NCI-H748 treated with DMSO at 0.1 percent for 48 hours (cell line): ENCODE data around the gene ING3.

Source experiments
- DNase-seq: peaks from one replicate; lab custom pipeline; 2025; lab: John Stamatoyannopoulos, UW

Gene ING3

DNA sequence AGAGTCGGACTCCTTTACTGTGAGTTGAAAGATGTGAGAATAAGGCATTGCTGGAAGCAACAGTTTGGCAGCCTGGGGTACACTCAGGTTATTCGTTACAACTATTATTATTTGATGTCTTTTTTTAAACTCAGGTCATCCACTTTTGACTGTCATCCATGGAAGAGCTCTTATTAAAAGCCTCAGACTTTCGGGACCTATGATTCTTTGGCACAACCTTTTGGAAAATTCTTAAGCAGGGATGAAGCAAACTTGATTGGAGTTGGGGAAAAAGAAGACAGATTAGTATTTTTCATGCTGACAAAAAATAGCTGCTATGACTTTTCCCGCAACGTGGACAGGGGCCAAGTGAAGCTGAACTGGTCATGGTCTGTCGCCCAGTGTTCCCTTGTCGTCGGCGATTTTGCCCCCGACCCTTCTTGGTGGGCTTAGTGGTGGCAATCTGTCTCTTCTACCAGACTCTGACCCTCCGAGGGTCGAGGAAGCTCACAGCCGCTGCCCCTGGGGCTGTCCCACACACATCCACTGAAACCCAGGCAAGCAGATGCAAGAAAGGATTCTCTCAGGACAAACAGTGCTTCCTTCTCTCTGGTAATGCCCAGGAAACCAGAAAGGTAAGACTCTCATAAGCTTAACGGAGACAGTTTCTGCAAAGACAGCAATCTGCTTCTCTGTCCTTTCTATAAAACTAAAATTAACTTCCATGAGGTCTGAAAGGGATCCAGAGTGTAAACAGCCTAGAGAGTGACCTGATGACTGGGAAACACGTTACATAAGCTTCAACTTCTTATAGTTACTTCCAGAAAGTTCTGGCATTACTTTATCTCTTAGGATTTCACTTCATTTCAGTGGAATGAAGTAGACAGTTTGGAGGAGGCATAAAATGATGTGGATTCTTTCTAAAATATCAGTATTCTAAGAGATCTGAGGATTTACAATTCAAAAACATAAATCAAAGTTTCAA is 39.0 kb downstream of the ING3 start:
- DNase-seq, result no peak

DNA sequence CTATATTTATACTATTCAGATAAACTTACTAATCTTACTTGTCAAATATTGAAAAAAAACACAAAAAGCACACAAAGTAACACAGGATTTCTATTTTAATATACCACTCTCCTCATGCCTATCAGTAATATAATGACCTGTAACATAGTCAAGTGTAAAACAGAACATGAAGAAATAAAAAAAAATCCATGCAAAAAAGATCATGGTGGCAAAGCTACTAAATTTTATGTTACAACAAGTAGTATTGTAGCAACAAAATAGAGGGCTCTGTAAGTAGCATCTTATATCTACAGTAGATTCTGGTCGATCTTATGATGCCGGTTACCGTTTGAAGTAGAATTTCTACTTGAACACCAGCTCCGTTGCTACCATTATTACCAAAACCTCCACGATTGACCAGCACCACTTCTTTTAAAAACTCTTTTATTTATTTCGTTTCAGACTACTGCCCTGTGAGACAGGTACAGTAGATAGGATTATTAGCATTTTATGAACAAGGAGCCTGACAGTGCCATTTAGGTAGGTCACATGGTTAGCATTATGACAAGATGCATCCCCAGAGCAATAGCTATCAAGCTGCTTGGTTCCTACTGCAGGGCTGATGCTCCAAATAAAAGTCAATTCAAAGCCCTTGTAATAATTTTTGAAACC is 40.0 kb downstream of the ING3 start:
- DNase-seq, result no peak

DNA sequence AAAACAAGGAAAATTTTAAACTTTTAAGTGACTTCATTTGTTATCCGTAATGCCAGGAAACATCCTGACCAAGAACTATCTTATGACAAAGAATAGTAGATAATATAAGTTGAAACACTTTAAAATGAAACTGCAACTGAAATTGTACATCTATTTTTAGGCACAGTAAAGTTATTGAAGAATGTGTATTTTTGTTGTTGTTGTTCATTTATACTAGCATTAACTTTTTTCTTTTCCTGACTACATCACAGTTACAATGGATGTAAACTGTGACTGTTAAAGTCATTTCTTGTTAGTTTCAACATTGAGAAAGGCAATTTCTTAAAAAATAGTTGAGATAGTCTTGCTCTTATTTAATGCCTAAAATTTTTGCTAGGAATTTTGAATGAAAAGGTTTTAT is 40.6 kb downstream of the ING3 start:
- DNase-seq, result no peak

DNA sequence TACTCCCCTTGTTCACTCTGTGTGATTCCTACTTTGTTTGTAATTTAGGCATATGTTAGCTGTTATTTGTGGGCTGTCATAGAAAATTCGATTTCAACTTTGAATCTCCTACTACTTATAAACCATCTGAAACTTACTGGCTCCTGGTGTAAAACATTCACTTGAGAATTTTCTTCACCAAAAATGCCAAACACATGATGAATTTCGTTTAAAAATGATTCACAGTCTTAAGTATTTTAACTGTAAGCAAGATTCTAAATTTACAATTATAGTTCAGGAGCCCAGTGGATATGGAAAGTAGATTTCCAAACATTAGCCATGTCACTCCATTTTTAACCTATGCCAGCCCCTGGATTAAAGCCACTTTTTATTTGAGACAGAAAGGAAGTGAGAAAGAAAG is 41.0 kb downstream of the ING3 start:
- DNase-seq, result no peak

DNA sequence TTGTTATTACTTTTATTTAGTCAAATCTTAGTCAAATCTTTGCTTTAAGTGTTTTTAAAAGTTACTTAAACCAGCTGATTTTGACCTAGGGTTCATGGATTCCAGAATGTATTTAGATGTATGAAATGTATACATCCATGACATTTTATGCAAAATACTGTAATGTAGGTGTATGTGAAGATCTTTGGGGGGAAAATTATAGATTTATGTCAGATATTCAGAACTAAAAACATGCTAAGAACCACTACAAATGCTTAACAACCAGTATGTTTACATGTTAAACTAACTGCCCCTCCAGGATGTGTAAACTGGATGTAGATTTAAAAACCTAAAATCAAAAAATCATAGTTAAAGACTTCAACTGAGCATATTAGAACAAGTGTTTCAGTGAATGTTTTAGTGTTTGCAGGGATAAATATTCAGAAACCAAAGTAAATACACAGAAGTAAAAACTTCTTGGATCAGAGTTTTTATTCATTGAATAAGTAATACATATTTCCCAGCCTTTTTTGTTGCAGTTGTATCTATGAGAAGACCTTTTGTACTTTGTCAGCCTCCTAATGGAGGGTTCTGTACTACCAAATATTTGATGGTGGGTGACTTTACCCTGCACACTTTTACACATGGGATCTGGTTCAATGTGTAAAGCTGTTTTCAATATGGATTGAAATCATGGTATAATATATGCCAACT is 41.8 kb downstream of the ING3 start:
- no peak for DNase-seq

DNA sequence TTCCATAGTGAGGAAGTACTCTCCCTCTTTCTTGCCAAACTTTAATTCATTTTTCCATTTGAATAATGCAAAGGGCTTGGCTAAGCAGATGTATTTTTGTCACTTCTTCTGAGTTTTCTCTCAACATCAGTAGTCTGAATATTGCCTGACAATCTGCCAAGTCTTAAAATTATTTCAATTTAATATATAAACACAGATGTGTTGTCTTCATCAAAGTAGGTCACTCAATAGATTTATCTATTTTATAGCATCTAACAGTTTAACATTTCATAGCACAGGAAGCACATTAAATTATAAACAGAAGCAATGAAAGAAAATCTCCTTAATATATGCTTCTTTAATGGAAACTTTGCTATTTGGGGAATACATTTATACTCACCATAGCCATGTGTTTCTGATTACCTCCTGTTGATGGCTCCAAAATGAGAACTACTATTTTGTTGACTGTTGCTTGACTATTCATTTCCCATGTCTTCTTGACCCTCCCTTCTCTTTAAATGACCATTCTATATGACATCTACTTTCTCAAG is 42.5 kb downstream of the ING3 start:
- no peak for DNase-seq

DNA sequence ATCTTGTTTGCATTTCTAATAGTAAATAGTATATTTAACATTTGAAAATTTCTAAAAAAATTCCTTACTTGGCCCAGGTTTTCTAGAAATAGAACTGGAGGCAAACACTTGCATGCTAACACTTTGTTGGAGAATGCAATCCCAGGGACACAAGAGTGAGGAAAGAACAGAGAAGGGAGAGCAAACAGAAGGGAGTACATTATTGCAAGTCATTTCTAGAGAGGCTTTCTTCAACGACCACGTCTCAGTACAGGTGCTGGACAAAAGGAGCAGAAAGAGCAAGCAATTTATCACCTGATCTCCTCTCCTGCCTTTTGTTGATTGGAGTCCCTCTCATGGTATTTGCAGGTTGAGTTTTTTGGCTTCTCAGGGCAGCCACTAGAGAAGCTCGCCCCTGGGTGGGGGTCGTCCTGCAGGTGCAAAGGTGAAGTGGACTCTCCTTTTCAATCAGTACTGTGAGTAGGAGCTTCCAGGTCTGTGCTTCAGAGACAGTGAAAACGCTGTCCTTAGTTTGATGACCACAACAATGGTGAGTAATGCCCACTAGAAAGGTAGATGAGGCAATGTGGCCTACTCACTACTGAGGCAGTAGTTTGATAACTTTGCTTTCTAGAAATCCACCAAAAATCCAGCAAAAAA is 43.1 kb downstream of the ING3 start:
- no peak for DNase-seq

DNA sequence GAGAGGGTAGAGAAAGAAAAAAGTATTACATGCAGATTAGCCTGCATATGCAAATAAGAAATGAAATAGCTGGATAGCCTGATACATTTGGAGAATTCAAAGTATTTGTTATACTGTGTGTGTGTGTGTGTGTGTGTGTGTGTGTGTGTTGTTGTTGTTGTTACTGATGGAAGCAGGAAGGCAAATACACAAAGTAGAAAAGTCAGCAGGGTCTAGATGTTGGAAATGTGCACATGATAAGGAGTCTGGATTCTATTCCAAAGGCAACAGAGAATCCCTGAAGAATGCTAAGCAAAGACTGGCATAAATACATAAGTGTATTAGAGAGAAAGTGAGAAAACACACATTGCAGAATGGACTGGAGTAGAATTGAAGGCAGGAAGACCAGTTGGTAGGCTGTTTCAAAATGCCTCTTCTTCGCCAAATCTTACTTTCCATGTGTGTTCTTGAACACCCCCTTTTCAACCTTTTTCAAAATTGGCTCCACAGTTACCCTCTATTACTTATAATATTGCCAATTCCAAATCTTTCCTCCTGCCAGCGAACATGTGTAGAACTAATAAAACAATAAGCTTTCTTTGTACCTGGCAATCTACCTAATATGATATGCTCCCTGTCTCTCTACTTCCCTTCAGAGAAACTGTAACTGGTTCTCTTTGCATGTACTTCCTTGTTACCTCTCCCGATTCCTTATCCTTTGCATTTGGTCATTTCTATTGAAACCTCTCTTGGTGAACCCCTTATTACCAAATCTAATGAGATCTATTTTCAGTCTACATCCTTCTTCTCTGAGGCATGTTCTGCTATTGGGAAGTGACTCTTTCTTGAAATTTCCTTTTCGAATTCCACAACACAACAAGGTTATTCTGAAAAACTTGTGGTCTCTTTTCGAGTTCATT is 44.2 kb downstream of the ING3 start:
- DNase-seq, result no peak

DNA sequence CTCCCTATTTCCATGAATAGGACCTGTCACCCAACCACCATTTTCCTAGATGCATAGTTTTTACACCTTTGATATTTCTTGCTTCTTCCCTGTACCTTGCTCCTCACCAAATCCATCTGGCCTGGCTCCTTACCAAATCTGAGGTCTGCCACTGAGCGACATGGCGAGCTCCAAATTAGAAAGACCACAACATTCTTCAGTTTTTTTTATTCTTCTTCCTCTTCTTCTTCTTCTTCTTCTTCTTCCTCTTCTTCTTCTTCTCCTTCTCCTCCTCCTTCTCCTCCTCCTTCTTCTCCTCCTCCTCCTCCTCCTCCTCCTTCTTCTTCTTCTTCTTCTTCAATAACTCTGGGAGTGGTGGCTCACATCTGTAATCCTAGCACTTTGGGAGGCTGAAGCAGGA is 45.1 kb downstream of the ING3 start:
- no peak for DNase-seq

DNA sequence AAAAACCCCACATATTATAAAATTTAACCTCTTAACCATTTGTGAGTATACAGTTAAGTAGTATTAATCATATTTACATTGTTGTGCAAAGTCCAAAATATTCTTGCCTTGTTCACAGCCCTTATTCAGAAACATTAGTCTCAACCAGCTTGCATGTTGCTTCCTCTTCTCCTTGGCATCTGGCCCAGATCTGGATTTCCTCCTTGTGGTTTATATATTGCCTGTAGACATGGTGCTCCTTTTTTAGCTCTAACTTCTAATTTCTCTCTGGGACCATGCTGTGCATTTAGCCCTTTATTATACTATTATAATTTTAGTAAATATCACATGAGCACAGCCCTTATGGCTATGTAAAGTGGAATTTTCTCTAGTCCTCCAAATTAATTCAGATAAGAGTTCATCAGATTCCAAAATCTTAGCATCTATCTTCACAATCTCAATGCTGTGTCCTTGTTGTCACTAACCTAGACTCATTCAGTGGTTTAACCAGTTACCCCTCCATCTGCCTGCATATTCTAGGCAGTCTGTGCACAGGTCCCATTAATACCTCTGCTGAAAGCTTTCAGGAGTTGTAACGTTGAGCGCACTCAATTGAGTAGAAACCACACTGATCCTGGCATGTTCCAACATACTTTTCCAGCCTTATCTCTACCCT is 45.9 kb downstream of the ING3 start:
- DNase-seq, result no peak

DNA sequence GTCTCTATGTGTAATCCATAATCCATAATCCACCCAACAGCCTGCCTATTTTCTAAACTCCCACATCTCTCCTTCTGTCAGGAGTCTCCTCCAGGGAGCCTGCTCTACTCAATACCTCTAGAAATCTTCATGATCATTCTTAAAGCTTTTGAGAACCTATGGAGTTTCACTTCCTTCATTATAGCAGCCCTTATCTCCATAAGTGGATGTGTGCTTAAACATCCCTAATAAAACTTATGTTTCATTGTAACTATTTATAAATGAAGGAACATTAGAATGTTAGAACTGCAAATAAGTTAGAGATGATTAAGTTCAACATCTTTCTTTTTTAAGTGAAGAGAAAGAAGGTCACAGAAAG is 46.4 kb downstream of the ING3 start:
- DNase-seq, result no peak

DNA sequence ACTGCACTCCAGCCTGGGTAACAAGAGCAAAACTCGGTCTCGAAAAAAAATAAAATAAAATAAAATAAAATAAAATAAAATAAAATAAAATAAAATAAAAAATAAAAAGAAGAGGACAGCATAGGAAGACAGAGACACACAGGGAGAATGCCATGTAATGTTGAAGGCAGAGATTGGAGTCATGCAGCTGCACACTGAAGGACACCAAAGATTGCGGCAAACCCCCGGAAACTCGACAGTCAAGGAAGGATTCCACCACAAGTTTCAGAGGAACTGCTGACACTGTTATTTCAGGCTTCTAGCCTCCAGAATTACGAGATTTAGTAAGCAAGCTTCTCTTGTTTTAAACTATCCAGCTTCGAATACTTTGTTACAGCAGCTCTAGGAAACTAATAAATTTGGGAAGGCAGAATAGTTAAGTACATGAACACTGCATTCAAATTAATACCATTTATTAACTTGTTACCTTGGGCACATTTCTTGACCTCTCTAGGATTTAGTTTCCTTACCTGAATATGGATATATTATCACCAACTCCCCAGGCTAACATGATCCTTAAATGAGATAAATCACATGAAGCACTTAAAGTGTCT is 47.4 kb downstream of the ING3 start:
- no peak for DNase-seq

DNA sequence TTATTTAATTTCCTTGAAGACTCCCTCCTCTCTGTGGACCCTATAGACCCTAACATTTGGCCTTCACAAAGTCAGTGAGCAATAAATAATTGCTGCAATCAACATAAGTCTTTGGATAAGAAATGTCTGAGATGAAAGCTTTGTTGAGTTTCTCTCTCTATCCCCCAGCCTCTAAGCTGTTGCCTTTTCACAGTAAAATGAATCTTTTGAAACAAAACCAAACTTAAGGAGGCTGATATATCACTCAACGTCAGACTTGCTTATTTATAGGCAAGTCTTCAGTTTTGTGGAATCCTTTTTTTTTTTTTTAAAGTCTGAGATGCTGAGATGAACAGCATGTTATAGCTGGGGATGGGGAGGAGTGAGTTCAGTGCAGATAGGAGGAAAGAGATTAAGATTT is 47.9 kb downstream of the ING3 start:
- DNase-seq, result no peak

DNA sequence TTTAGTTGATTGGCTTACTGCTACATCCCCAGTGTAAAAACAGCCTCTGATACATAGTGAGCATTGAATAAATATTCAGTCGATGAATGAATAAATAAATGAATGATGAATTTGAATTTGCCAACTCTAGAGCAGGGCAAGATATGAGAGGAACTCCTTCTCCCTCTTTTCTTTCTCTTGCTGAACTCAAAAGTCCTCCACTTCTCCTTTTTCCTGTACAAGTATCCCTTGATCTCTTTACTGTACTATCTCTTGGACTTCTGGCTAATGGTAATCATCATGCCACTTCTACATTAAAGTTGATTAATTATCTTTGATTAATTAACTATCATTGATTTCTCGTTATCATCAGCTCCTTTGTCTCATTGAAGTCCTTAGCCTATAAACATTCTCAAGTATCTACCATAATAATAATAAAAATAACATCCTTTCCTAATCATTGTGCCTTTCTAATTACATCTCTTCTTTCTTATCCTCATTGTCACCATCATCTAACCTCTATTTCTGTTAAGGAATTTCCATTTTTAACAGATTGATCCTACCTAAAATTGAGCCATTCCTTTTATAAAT is 48.5 kb downstream of the ING3 start:
- no peak for DNase-seq

DNA sequence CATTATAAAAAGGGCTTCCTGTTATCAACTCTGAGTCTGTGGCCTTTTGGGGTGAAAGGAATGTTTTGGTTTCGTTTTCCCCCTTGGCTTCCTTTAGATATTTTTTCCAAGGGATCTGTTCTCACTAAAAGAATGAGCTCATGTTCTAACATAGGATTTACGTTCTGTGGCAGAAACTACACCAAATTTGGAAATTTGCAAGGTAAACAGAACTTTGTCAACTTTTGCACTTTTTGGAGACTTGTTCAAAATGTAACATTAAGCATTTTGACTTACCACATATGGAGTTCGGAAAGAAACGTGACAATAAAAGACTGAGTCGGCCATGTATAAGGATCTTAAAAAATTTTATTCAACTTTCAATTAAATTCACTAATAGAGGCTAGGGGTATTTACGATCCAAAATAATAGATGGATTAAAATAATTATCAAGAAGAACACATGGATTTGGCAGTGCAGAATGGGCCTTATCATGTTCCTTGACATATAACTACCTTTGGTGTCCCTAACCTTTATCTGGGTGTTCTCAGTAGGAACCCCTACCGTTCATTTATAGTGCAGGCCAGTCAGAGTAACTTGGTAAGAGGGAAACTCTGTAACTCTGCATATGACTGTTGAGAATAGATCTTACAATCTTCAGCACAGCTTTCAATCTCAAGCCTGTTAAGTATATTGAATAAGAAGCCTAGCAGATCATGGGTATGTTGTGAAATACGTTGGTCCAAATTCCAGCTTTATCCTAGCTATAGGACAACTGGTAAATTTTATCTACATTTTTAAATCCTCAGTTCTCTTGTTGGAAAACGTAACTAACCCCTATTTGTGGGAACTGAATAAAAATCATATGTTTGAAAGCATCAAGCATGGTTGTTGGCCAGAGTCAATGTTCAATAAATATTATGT is 49.8 kb downstream of the ING3 start:
- DNase-seq, result no peak

DNA sequence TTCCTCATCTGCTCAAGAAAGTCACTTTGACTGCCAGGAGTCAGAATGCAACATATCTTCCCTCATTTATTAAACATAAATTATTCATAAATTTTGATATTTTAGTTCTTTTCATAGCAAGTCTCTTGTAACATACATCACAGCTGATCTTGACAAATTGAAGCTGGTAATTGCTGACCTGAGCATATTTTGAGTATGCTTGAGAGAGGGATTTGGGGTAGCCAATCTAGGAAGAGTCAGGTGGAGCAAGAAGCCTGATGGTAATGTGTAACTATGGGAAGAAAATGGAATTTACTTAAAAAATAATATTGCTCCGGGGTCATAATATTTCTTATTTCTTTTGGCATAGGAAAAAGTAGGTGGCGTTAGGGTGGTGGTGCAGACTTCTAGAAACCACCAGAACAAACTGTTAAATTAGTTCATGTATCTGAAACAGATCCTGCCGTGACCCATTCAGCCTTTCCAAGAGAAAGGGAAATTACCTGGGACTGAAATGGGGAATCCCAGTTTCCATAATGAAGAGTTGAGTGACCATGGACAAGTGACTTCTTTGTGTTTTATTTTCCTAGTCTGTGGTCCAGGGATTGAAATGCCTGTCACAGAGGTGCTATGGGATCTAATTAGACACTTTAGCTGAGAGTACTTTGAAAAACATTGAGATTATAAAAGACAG is 50.8 kb downstream of the ING3 start:
- no peak for DNase-seq

DNA sequence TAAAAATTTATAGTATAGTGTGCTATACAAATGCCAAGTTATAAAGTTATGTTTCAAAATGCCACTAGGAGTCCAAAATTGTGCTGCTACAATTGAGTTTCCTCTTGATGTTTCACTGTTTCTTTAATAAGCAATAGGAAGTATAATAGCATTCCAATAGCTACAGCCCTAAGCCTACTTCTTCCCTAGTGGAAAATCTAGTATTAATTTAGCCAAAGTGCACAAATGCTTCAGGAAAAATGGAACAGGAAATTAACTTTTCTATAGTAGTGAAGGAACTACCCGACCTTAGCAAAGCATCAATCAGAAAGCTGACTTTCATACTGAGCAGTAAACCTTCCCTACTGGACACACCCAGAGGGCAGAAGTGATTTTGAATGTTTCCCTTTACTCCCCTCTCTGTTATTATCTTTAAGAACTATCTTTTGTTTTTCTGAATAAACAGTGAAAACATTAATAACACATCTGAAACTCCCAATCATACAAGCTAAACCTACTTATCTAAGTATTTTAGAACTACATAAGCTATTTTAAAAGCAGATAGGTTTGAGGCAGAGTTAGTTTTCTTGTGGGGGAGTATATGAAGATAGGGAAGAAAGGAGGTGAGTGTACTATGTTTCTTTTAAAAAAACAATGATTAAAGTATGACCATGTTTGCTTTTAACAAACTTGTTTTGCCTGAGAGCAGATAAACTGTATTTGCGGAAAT is 51.6 kb downstream of the ING3 start:
- no peak for DNase-seq

DNA sequence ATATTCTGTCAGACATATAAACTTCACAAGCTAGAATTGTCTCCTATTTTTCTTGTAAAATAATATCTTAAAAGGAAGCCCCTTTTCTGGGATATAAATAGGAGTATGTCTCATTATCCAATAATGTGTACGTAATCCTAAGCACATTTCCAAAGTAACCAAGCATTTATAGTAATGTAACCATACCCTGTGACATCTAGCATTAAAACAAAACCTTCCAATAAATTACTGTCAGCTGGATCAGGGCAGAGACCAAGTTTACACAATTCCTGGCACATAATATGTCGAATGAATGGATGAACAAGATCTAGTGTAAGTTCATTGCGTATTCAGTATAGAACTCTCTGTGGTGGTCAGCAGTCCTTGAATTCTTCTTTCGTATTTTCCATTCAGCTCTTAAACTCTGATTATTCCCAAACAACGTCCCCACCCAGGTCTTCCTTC is 52.2 kb downstream of the ING3 start:
- DNase-seq, result no peak
